HG02623 (cell line): Measurements from ENCODE around the gene RGS9.
A peak's percentile ranks its signal among the peaks of the same experiment; 100 is the strongest.
"Not testable (repeated sequence)": the region's sequence is repeated elsewhere in the genome, so short reads cannot be mapped to it uniquely, and the experiment has no call there.

Experiments
- ATAC-seq: cut with Tn5 transposase; IDR thresholded peaks from one replicate; pipeline ENCODE4 v1.9.1; 2021; ENCODE audit warnings: moderate library complexity; ENCODE audit not compliant: unreplicated experiment

RGS9 gene

GRCh38 chr17:65109990-65110680 is 27.0 kb upstream of the RGS9 start:
- no peak for ATAC-seq

- no peak for ATAC-seq
Measured at GRCh38 chr17:65115839-65116238, 21.3 kb upstream of the RGS9 start.

- ATAC-seq = not testable (repeated sequence)
Measured at GRCh38 chr17:65116515-65116914, 20.7 kb upstream of the RGS9 start.

- ATAC-seq = no peak
Measured at GRCh38 chr17:65117384-65118035, 19.7 kb upstream of the RGS9 start.

- no peak for ATAC-seq
Measured at GRCh38 chr17:65121368-65121767, 15.8 kb upstream of the RGS9 start.

- no peak for ATAC-seq
Measured at GRCh38 chr17:65121916-65122806, 15.0 kb upstream of the RGS9 start.

- peak; percentile 74 for ATAC-seq
Measured at GRCh38 chr17:65122836-65123756, 14.1 kb upstream of the RGS9 start.

- ATAC-seq = no peak
Measured at GRCh38 chr17:65123757-65124675, 13.2 kb upstream of the RGS9 start.

- no peak for ATAC-seq
Measured at GRCh38 chr17:65130832-65131231, 6.3 kb upstream of the RGS9 start.

- ATAC-seq = no peak
Measured at GRCh38 chr17:65131240-65131639, 5.9 kb upstream of the RGS9 start.

- ATAC-seq = no peak
Measured at GRCh38 chr17:65131946-65132345, 5.2 kb upstream of the RGS9 start.

- ATAC-seq = no peak
Measured at GRCh38 chr17:65134035-65134434, 3.1 kb upstream of the RGS9 start.

- ATAC-seq = no peak
Measured at GRCh38 chr17:65139101-65139764, 2.1 kb downstream of the RGS9 start.

GRCh38 chr17:65142247-65142646 is 5.1 kb downstream of the RGS9 start:
- no peak for ATAC-seq

- no peak for ATAC-seq
Measured at GRCh38 chr17:65143889-65144604, 6.9 kb downstream of the RGS9 start.

GRCh38 chr17:65145743-65146142 is 8.6 kb downstream of the RGS9 start:
- ATAC-seq = no peak

- ATAC-seq = no peak
Measured at GRCh38 chr17:65147955-65148354, 10.8 kb downstream of the RGS9 start.
